ENCODE data around the gene GMPPB.
A peak's percentile ranks its signal among the peaks of the same experiment; 100 is the strongest.
"Not testable (repeated sequence)": the region's sequence is repeated elsewhere in the genome, so short reads cannot be mapped to it uniquely, and the experiment has no call there.

The GMPPB gene

DNA sequence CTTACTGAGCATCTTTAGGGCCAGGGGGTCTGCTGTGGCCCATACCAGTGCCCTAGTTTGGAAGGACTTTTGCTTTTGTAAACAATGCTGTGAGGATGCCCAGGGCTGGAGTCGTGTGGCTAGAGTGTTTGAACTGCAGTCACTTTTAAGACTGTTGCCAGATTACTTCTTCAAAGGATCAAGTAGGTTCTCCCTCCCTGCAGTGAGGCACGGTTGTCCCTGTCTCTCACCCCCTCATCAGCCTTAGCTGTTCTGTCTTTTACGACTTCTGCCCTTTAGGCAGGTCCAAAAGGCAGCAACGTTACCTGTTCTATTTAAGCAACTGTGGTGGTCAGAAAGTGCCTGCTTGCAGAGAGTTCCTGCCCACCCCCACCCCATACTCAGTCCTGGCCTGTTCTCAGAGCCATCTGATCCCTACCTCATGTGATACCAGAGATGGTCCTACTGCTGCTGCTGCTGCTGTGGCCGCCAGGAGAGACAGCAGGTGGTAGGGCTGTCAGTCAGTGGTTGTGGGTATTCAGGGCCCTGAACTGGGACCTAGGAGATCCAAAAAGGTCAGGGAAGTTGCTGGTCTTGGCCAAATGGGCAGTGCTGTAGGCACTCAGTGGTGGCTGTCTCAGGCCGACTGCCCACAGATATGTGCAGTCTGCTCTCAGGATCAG is 29.2 kb downstream of the GMPPB start:
- not testable (repeated sequence) for DNase-seq (ENCODE audit: low read depth in 1 of 2, low spot score in 1 of 2)

DNA sequence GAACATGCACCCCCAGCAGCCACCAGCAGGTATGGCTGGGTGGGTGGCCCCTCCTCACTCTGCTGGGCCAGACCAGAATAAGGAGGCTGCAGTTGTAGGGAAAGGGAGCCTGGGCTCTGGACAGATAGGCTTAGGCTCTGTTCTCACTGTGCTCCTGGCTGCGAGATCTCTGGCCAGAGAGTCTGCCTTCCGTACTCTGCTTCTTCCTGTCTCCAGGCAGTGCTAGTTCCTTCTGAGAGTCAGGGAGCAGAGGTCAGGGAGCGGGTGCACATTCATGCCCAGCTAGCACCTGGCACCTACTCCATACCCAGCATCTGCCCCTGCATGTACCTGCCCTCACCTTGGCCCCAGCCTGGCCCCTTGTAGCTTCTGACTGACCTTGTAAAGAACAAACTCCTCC is 32.3 kb downstream of the GMPPB start:
- DNase-seq (ENCODE audit: low read depth in 1 of 2, low spot score in 1 of 2): not testable (repeated sequence)

DNA sequence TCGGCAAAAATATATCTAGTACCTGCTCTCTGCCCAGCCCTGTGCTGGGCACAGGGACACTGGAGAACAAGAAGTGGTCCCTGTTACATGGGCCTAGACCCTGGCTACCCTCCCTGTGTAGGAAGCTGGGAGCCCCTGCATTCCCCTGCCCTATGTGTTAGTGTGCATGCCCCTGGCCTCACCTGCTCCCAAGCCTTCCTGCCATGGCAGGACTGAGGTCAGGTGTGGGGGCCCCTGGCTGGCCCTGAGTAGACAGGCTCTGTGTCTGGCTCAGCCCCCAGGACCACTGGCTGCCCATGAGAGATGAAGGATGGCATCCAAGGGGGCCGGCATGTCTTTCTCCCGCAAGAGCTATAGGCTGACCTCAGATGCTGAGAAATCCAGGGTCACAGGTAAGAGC is 32.9 kb downstream of the GMPPB start:
- DNase-seq (ENCODE audit: low read depth in 1 of 2, low spot score in 1 of 2): not testable (repeated sequence)

DNA sequence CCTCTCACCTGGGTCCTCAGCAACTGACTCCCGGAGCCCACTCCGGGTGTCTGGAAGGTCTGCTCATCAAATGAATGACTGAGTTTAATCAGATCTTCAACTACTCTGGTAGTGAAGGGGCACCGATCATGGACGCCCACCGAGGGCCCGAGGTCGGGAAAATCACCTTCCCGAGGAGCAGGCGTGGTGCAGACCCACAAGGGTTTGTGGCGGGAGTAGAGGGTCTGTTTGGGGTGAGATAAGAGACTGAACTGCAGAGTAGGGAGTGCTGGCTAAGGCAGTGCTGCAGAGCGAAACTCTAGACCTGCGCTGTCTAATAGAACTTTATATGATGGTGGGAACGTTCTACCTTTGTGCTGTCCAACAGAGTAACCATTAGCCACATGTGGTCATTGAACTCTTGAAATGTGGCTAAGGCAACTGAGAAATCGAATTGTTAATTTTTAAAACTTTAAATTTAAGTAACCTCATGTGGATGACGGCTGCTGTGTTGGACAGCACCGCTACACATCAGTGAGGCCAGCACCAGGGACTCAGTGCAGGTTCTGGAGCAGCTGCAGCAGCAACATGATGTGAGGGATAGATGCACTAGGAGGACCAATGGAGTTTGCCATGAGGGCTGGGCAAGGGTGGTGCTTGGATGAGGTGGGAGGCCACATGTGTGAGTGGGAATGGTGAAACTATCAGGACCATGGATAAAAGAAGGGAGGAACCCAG is 33.7 kb downstream of the GMPPB start:
- DNase-seq (ENCODE audit: low read depth in 1 of 2, low spot score in 1 of 2): not testable (repeated sequence)

DNA sequence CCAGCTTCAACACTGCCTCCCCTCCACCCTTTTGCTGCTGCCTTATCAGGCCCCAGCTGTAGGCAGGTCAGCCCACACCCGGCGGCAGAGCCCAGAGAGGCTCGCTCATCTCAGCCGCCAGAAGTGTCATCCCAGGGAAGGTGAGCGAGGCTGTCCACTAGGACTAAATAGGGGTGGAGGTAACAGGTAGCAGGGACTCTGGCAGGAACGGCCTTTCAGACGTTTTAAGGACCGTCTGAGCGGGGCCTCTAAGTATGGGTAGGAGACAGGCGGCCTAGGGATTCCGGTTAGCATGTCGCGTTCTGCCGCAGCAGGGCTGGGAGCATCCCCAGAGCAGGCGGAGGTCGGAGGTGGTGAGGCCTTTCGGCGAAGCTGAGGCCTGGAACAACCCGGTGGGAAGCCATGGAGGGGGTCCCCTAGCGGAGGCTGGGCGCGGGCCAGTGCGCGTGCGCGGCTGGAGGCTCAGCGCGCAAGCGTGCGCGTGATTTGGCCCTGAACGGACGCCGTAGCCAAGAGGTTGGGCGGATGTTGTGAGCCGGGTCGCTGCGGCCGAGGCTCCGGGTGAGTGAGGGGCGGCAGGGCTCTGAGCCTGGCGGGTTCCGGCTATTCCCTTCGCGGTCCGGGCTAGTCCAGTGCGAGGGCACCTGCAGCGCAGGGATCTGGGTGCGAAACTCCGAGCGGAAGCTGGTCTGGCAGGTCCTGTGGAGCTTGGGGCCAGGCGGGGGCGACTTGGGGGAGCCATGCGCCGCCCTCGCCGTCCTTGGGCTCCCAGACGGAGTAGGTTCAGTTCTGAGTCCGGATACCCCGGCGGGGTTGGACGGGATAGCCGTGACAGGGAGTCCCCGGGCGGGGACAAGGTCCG is 34.5 kb downstream of the GMPPB start, which contains the start of the genes MST1 and RNF123:
TSS of gene MST1 (minus strand) at position 429 of the 862 bp plus-strand sequence. CDS start 783 bp downstream, outside the sequence.
TSS of gene RNF123 (plus strand) at position 512 of the 862 bp plus-strand sequence. CDS start 1,609 bp downstream, outside the sequence.
- peak; percentile 87 to 90 for DNase-seq (ENCODE audit: low read depth in 1 of 2, low spot score in 1 of 2)

DNA sequence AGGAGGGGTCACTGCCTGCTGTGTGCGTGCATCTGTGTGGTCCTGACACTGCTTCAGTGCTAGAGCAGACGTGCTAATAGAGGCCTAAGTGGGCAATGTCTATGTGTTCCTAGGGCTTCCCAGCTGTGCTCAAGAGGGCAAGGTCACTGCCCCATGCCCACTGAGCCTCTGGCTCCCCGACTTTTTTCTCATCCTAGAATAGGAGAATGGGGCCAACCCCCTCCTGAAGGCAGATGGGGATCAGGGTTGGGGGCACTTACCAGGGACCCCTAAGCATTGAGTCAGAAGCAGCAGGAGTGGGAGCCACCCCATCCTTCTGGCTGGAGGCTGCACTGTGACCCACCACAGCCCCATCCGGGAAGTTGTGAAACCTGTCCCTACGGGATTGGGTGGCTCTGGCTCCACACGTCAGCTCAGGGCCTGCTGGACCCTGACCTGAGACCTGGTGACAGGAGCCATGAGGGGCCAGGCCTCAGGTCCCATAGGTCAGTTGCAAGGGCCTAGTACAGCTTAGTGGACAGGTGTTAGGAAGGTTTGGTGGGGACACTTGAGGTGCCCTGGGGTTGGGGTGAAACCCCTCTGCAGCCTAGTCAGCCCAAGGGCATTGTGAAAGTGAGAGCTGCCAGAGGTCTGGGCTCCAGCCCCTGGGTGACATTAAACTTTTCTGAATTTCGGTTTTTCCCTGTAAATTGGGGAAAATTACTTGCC is 35.3 kb downstream of the GMPPB start:
- DNase-seq (ENCODE audit: low read depth in 1 of 2, low spot score in 1 of 2): not testable (repeated sequence)

DNA sequence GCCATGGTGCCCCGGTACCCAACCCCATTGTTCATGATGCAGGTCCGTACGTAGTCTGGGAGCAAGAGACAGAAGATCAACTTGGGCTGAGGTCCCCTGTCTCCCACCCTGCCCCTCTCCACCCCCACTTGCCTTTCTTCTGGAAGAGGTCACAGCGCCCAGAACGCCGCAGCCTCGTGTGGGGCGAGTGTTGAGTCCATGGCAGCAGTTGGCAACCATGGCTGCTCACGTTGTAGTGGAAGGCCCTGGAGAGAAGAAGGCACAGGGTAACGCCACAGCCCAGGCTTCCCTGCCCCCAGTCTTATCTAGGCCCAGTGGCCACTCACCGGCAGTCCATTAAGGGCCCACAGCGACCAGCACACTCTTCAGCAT is 36.3 kb downstream of the GMPPB start:
- DNase-seq (ENCODE audit: low read depth in 1 of 2, low spot score in 1 of 2): not testable (repeated sequence)

DNA sequence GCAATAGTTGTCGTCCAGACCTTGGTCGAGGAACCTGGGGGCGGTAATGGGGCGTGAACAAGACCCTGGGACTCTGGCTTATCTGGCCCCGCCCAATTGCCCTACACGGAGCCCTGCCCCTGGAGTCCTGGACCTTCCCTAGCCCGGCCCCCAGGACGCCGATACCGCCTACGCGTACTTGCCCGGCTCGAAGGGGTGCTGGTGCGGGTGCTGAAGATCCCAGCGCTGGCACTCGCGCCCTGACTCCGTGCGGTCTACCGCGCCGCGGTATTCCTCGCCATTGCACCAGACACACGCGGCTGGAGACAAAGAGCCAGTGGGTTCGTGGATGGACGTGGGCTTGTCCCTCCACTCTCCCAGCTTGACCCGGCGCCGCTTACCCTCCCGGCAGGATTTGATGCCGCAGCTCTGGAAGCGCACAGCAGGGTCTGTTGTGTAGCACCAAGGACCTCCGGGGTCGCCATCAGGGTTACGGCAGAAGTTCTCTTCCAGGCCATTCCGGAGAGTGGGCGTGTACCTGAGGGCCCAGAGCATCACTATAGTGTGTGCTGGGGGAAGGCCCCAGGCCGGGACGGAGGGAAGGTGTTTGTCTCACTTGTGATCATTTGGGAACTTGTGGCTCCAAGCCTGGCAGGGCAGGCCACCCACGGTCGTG is 36.9 kb downstream of the GMPPB start:
- peak in 1 of 2 donors; percentile 26 for DNase-seq (ENCODE audit: low read depth in 1 of 2, low spot score in 1 of 2)

DNA sequence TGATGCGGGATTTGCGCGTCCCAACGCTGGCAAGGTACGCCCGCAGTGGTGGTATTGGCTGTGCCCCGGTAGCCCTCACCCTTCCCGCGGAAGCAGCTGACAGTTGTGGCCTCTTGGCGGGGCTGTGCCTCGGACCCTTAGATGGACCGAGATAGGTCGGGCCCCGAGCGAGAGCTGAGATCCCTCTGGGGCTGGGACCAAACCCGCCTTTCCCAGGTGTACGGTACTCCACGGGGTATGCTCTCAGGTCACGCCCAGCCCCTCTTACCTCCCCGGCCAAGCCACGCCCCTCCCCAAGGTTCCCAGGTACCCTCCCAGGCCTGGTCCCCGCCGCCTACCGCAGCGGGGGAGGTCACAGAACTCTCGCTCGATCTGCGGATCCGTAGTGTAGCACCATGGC is 37.4 kb downstream of the GMPPB start:
- not testable (repeated sequence) for DNase-seq (ENCODE audit: low read depth in 1 of 2, low spot score in 1 of 2)

DNA sequence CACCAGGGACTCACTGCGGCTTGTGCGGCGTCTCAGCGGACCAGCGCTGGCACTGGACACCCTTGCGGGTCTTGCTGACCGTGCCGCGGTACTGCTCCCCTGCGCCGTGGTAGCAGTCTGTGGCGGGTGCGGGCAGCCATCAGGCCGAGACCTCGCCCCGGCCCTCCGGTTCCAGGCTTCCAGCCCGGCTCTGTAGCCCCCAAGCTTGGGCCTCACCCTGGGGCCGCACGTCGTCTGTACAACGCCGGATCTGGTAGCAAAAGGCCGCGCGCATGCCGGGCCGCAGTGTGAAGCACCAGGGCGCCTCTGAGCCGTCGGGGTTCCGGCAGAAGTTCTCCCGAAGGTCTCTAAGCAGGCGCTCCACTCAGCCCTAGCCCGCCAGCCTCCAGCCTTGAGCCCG is 37.9 kb downstream of the GMPPB start:
- DNase-seq (ENCODE audit: low read depth in 1 of 2, low spot score in 1 of 2): not testable (repeated sequence)

DNA sequence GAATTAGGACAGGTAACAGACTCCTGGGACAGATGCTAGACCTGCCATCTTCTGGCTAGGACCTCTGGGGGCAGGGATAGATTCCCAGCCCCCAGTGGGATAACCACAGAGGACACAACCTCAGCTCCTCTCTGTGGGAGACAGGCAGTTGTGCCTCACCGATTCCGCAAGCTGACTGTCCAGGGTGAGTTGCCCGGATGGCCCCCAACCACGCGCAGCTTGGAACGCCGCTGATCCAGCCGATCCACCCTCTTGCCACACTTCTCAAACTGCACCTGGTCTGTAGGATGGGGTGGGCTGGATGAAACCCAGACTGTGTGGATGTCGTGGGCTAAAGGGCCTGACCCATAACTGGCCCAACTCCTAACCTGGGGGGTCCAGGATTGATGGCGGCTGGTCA is 38.6 kb downstream of the GMPPB start:
- DNase-seq (ENCODE audit: low read depth in 1 of 2, low spot score in 1 of 2): not testable (repeated sequence)

DNA sequence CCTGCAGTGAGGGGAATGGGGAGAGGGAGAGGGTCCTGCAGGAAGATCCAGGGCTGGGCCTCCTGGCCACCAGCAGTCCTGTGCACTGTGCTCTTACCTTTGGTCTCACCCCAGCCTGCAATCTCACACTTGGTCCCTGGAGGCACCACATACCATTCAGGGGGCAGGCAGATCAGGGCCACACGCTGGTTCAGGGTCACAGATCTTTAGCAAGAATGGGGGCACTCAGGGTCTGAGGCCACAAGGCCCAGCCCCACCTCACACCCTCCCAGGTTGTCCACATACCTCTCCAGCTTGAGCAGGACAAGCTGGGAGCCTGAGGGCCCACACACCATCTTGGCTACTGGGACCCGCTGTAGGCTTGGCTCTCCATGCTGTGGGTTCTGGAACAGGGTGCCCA is 39.3 kb downstream of the GMPPB start:
- not testable (repeated sequence) for DNase-seq (ENCODE audit: low read depth in 1 of 2, low spot score in 1 of 2)

DNA sequence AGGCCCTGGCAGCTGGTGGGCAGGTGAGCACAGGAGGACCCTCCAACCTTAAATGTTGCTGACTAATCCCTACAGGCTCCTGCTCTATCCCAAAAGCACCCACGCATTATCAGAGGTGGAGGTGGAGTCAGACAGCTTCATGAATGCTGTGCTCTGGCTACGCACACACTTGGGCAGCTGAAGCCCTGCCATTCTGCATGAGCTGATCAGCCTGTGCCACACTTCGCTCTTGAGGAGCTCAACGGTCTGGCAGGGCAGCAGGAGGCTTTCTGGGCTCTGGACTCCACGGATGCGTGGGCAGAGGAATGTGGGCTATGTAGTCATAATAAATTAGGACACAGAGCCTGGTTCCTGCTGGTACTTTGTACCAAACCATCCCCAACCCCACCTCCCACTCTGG is 40.6 kb downstream of the GMPPB start:
- no peak for DNase-seq (ENCODE audit: low read depth in 1 of 2, low spot score in 1 of 2)

DNA sequence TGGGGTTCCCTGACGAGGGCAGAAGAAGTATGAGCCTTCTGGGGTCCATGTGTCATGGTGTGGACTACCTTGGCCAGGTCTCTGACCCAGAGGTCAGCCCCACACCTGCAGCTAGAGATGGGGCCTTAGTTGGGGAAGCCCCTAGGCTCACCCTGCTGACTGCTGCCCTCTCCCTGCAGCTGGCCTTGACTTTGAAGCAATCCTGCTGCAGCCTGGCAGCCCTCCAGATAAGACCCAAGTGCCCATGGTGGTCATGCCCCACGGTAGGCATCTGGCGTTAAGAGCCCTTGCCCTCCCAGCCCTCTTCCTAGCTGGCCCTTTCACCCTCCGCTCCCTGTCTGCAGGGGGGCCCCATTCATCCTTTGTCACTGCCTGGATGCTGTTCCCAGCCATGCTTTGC is 42.2 kb downstream of the GMPPB start:
- DNase-seq (ENCODE audit: low read depth in 1 of 2, low spot score in 1 of 2): no peak

DNA sequence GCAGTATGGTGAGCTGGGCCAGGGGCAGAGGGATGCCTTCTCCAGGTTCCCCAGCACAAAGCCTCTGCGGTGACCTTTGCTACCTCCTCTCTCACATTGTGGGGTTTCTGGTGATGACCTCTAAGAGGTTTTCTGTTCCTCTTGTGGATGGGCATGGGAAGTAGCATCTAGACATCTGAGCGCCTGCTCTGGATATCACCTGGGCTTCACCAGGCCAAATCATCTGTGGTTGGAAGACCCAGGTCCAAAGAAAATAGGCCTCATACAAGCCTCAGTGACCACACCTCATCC is 42.6 kb downstream of the GMPPB start:
- DNase-seq (ENCODE audit: low read depth in 1 of 2, low spot score in 1 of 2): no peak

DNA sequence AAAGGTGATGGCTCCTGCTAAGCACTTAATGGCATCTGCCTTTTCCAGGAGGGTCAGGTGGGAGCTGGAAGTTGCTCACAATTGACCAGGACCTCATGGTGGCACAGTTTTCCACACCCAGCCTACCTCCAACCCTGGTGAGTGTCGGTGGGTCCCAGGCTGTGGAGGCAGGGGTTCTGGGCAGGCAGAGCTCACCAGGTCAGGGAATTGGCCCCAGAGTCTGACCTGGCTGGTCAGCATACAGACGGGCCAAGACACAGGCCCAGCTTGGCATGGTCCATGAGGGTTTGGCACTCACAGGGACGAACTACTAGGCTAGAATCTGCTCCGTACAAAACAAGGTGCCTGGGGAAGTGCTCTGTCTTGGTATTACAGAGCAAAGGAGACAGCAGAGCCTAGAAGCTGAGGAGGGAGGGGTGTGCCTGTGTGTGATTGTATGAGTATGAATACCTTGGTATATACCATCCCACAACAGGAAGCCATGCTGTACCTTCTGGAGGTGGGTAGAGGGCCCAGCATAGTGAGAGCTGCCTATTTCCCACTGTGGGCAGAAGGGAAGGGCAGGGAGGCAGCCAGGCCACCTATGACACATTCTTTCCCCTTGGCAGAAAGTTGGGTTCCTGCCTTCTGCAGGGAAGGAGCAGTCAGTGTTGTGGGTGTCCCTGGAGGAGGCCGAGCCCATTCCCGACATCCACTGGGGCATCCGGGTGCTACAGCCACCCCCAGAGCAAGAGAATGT is 43.1 kb downstream of the GMPPB start:
- DNase-seq (ENCODE audit: low read depth in 1 of 2, low spot score in 1 of 2): no peak

DNA sequence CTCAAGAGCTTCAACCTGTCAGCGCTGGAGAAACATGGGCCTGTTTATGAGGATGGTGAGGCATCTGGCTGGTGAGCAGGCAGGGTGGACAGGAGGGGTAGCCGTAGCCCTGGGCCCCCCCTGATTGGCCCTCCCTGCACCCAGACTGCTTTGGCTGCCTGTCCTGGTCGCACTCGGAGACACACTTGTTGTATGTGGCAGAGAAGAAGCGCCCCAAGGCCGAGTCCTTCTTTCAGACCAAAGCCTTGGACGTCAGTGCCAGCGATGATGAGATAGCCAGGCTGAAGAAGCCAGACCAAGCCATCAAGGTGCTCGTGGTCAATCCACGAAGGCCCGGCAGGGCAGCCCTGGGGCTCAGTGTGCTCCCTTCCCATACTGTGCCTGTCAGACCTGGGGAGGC is 47.8 kb downstream of the GMPPB start:
- no peak for DNase-seq (ENCODE audit: low read depth in 1 of 2, low spot score in 1 of 2)

DNA sequence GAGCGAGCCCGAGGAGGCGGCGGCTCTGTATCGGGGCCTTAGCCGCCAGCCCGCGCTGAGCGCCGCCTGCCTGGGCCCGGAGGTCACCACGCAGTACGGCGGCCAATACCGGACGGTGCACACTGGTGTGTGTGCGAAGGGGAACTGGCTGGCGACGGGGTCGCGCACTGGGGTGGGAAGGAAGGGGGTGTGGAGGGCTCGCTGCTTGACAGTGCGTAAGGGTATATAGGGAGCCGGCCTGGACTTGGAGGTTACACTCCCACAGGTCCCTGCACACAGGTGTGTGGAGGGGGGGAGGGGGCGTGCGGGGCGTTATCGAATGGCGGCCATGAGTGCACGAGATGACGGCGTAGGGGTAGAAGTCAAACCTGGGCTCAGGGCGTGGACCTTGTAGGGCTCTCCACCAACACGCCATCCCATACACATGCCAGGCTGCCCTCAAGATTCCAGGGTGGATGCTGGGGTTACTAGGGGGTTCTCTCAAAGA is 49.2 kb downstream of the GMPPB start:
- no peak for DNase-seq (ENCODE audit: low read depth in 1 of 2, low spot score in 1 of 2)

DNA sequence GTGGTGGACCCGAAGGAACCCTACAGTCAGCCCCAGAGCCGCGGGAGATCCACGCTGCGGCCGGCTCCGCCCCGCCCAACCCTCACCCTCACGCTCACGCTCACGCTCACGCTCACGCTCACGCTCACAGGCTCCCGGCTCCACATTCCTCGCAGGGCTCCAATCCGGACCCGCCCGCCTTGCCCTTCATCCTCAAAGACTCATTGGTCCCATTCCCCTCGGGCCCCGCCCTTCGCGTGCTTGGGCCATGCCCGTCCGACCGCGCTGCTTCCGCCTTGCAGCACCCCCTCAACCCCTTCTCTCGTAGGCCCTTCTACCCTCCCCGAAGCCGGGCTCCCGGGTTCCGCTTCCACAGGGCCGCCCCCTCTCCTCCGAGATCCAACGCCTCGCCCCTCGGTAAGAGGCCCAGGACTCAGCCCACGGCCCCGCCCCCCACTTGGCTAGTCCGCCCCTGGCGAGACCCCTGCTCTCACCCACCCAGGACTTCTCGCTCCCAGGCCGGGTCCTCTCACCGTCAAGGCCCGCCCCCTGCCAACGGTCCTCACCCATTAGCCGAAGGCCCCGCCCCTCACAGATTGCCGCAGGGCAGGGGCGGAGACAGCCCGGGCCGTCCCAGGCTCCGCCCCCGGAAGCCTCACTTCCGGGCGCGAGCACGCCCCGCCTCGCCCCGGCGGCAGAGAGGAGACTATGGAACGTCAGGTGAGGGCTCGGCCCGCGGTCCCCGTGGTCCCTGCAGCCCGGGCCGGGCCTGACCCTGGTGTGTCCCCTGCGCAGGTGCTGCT is 49.8 kb downstream of the GMPPB start, which contains the start of gene APEH:
TSS of gene APEH (plus strand) at position 637 of the 782 bp plus-strand sequence. CDS start at position 688, 51 bp downstream.
- DNase-seq (ENCODE audit: low read depth in 1 of 2, low spot score in 1 of 2): peak; percentile 95 to 96
